Glutamatergic neuron (in vitro differentiated cells): ENCODE data around the gene GBX1. TPM values are rescaled to one million over a fixed set of nuclear protein-coding genes. Genes with fewer than 3 reads are reported as not detected.

Experiments used
- DNase-seq: peaks from one replicate; pipeline ENCODE4 v3.0.0; 2022
- H3K27ac Mint-ChIP-seq: one replicate; pipeline ENCODE4 v1.8.0; 2020; ENCODE audit warnings: mild to moderate bottlenecking, mixed read lengths, inconsistent platforms; ENCODE audit not compliant: unreplicated experiment
- H3K27me3 Mint-ChIP-seq: one replicate; pipeline ENCODE4 v1.8.0; 2020; ENCODE audit warnings: mild to moderate bottlenecking, moderate library complexity, mixed read lengths, inconsistent platforms; ENCODE audit not compliant: unreplicated experiment
- H3K36me3 Mint-ChIP-seq: one replicate; pipeline ENCODE4 v1.8.0; 2020; ENCODE audit warnings: mild to moderate bottlenecking, mixed read lengths, inconsistent platforms; ENCODE audit not compliant: unreplicated experiment
- H3K4me1 Mint-ChIP-seq: one replicate; pipeline ENCODE4 v1.8.0; 2020; ENCODE audit warnings: mild to moderate bottlenecking, low read depth, mixed read lengths, inconsistent platforms; ENCODE audit not compliant: unreplicated experiment
- H3K4me3 Mint-ChIP-seq: one replicate; pipeline ENCODE4 v1.8.0; 2020; ENCODE audit warnings: mild to moderate bottlenecking, mixed read lengths, inconsistent platforms; ENCODE audit not compliant: unreplicated experiment
- H3K9me3 Mint-ChIP-seq: one replicate; pipeline ENCODE4 v1.8.0; 2020; ENCODE audit warnings: mild to moderate bottlenecking, moderate library complexity, mixed read lengths, inconsistent platforms; ENCODE audit not compliant: unreplicated experiment
- total RNA-seq: library from RNA; stranded (reverse); fragmentation: NEBNext Ultra II Directional; extraction: Animal tissue kit (Norgen Biotek cat#: 25700); gene quantifications from one replicate; pipeline ENCODE4 v1.2.1, GENCODE V29; 2021; ENCODE audit not compliant: unreplicated experiment
- TF ChIP-seq, protein P1 (sequence below): fragments of 200-600 bp; sonication (generic); IDR thresholded peaks from one replicate; pipeline ENCODE4 v1.5.0; 2021; ENCODE audit not compliant: partially characterized antibody, unreplicated experiment

GBX1 gene
- total RNA-seq, 1 donor from 2014 or later: not detected

DNA sequence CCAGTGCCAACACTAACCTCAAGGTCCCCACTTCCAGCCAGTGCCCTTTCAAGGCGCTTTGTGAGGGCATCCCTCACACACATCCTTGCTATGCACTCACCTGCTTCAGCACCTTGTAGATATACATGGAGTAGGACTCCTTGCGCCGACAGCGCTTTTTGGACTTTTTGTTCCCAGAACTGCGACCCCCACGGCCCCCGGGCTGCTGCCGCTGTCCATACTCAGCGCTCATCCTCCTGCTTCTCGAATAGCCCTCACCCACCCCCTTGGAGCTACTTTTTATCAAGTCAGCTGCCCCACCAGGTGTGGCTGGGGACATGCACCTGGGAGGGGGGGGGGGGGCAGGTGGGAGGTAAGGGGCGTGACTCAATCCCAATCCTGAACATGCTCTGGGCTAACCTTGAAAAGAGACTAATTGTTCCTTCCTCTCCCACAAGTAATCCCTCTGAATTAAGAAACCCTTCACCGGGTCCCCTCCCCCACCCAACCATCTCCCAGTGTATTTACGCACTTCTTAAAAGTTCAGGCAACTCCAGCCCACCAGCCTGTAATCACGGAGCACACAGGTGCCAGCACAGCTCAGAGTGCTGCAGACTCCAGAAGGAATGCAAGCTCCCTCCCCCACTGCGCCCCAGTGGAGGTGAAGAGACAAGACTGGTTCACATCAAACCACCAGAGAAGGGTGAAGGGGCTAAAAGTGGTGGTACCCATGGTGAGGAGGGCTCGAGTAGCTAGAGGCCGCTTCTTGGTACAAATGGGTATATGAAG lies 42.8 kb upstream of the GBX1 start, which contains the start of gene H2BK1:
Gene H2BK1 (minus strand): TSS at position 402 of the 768 bp plus-strand sequence. CDS start 170 bp downstream, at position 232.
- no peak within 1 kb of the TSS for H3K4me3 Mint-ChIP-seq
- H3K9me3 Mint-ChIP-seq: no peaks in the 10 kb centered on the region
- H3K36me3 Mint-ChIP-seq: no peaks in the 10 kb centered on the region
- TF ChIP-seq, protein P1, sequence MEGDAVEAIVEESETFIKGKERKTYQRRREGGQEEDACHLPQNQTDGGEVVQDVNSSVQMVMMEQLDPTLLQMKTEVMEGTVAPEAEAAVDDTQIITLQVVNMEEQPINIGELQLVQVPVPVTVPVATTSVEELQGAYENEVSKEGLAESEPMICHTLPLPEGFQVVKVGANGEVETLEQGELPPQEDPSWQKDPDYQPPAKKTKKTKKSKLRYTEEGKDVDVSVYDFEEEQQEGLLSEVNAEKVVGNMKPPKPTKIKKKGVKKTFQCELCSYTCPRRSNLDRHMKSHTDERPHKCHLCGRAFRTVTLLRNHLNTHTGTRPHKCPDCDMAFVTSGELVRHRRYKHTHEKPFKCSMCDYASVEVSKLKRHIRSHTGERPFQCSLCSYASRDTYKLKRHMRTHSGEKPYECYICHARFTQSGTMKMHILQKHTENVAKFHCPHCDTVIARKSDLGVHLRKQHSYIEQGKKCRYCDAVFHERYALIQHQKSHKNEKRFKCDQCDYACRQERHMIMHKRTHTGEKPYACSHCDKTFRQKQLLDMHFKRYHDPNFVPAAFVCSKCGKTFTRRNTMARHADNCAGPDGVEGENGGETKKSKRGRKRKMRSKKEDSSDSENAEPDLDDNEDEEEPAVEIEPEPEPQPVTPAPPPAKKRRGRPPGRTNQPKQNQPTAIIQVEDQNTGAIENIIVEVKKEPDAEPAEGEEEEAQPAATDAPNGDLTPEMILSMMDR: no peak
- H3K4me1 Mint-ChIP-seq: peaks cover 9% of the 10 kb centered on the region
- DNase-seq: no peak
- H3K27ac Mint-ChIP-seq: no peak within 1 kb of the TSS
- peaks cover 5% of the 10 kb centered on the region for H3K27me3 Mint-ChIP-seq

DNA sequence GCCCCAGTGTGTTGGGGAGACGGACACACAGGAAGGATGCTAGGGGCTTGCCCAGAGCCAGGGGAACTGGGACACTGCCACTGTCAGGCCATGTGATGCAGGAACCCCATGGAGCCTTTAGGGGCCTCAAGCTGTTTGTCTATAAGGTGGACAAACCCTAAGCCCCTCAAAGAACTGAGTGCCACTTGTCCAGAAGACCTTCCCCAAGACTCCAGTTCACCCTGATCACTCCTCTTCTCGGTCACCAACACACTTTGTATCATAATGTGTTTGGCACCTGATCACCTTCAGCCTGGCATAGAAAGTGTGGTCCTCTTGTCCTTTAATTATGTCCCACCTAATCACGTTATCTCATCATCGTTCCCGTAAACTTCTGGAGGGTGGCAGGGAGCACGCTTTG lies 42.1 kb upstream of the GBX1 start:
- TF ChIP-seq, protein P1: no peak
- DNase-seq: no peak
- Mint-ChIP-seq H3K4me1 (peaks cover 9% of the 10 kb centered on the region), H3K27me3 (peaks cover 5% of the 10 kb centered on the region), H3K36me3 (no peaks in the 10 kb centered on the region), H3K9me3 (no peaks in the 10 kb centered on the region), H3K27ac (no peak overlapping the region), H3K4me3 (no peak overlapping the region)

- peaks cover 7% of the 10 kb centered on the region for H3K27me3 Mint-ChIP-seq
- no peak overlapping the region for H3K27ac Mint-ChIP-seq
- H3K4me3 Mint-ChIP-seq: no peak overlapping the region
- TF ChIP-seq, protein P1: no peak
- no peaks in the 10 kb centered on the region for H3K36me3 Mint-ChIP-seq
- peaks cover 9% of the 10 kb centered on the region for H3K4me1 Mint-ChIP-seq
- no peaks in the 10 kb centered on the region for H3K9me3 Mint-ChIP-seq
- DNase-seq: no peak
These were observed 40.9 kb upstream of the GBX1 start for GRCh38 chr7:151208253-151208862.

DNA sequence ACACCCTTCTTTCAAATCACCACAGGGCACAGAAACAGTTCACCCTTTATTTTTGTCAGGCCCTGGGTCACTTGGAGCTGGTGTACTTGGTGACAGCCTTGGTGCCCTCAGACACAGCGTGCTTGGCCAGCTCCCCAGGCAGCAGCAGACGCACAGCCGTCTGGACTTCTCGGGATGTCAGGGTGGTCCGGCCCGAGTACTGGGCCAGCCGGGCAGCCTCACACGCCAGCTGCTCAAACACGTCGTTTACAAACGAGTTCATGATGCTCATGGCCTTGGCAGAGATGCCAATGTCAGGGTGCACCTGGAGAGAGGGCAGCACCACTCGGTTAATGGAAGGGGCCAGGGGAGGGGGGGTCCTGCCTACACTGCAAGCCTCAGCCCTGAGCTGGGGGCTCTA lies 40.3 kb upstream of the GBX1 start:
- H3K4me1 Mint-ChIP-seq: peaks cover 9% of the 10 kb centered on the region
- H3K27ac Mint-ChIP-seq: no peak overlapping the region
- TF ChIP-seq, protein P1: no peak
- no peaks in the 10 kb centered on the region for H3K36me3 Mint-ChIP-seq
- no peaks in the 10 kb centered on the region for H3K9me3 Mint-ChIP-seq
- no peak for DNase-seq
- no peak overlapping the region for H3K4me3 Mint-ChIP-seq
- H3K27me3 Mint-ChIP-seq: peaks cover 7% of the 10 kb centered on the region

DNA sequence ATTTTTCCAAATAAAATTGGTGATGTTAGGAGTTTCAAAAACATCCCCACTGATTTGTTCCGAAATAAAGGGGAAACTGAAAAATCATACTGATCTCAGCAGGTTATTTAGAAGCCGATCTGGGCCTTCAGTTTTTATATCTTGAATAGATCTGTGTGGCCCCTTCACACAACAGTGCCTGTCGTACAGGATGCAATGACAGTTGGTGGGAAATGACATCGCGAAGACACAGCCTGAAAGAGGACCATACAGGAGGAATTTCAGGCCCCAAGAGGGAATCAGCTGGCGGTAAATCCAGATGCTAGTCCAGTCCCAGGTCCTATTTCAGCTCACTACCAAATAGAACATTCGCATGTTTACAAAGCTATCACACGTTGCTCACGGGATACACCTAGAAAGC lies 39.8 kb upstream of the GBX1 start:
- H3K9me3 Mint-ChIP-seq: no peaks in the 10 kb centered on the region
- peaks cover 9% of the 10 kb centered on the region for H3K4me1 Mint-ChIP-seq
- TF ChIP-seq, protein P1: no peak
- no peak for DNase-seq
- no peaks in the 10 kb centered on the region for H3K36me3 Mint-ChIP-seq
- no peak overlapping the region for H3K4me3 Mint-ChIP-seq
- no peak overlapping the region for H3K27ac Mint-ChIP-seq
- peaks cover 7% of the 10 kb centered on the region for H3K27me3 Mint-ChIP-seq
